Activated gamma-delta T cell treated with Interleukin-2 at 50 U/mL for 16 hours (primary cell): ENCODE data around the gene KRR1.
A peak's percentile ranks its signal among the peaks of the same experiment; 100 is the strongest.

Experiments used
- DNase-seq: peaks from one replicate; pipeline ENCODE4 v3.0.0-alpha.2; 2020

The KRR1 gene

DNA sequence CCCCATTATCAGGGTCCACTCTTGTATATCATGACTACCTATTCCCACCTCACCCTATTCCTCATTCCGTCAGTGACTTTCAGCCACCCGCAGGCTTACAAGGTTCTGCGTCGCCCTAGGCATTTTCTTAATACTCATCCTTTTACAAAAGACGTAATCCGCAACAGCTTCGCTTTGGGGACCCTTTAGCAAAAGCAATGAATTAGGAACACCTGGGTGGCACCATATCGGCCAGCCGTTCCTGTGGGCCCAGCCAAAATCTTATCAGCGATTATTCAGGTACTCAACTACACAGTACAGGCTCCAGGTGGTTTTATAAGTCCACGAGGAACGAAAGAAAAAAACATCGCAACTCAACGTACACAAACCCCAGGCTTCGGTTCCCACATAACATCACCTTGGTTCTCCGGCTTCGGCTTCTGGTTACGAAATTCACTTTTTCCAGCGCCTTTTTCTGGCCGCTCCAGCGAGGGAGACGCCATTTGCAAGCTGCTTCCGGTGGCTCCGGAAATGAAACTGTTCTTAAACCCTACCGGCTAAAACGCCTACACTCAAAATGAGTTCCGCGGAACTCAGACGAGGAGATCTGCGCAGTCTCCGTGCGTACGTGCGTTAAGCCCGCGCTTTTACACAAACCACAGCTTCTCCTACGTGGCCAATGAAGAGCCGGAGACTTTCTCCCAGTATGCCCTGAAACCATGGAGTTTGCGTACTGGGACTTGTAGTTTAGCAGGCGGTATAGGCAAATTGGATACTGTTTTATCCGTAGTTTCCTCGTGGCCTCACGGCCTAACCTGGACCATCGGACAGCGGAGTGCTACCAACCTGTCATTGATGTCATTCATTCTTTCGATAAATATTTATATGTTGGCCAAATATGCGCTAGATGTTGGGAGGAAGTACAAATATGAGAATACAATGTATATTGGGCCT, at the start of gene KRR1:
KRR1 (minus strand) TSS at position 494 of the 933 bp plus-strand sequence; CDS start at position 482, 12 bp downstream.
- DNase-seq = peak; percentile 83

GRCh38 chr12:75560167-75560566, 48.8 kb upstream of the KRR1 start:
- no peak for DNase-seq

- DNase-seq = no peak
Observed at GRCh38 chr12:75558287-75558686, 46.9 kb upstream of the KRR1 start.

GRCh38 chr12:75556311-75556899, 45.0 kb upstream of the KRR1 start:
- no peak for DNase-seq

DNA sequence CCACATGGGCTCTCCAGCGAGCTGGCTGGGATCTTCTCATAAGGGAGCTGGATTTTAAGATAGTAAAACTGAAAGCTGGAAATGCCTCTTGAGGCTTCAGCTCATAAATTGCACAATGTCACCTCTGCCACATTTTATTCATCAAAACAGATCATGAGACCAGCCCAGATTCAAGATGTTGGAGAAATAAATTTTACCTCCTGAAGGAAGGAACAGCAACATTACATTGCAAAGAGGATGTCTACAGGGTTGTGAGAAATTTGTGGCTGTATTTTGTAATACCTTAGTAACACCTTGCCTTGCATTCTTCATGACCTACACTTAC, 43.1 kb upstream of the KRR1 start:
- no peak for DNase-seq

- DNase-seq = no peak
Observed at GRCh38 chr12:75553836-75554555, 42.6 kb upstream of the KRR1 start.

DNA sequence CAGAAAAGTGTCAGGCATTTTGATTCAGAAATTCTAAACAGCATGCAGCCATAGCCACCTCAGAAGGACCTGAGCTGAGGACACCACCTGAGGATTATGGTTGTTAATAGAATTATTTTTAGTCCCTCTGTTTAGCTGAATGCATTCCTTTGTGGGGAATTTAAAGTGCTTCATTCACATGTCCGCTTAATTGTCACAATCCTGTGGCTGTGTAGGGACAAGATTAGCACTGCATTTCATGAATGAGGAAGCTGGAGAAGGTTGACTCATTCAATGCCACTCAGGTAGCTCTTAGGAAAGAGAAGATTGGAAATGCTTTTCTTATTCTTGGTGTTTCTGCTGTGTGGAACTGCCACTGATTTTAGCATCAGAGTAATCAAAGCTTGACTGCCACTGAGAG, 42.0 kb upstream of the KRR1 start:
- no peak for DNase-seq

DNA sequence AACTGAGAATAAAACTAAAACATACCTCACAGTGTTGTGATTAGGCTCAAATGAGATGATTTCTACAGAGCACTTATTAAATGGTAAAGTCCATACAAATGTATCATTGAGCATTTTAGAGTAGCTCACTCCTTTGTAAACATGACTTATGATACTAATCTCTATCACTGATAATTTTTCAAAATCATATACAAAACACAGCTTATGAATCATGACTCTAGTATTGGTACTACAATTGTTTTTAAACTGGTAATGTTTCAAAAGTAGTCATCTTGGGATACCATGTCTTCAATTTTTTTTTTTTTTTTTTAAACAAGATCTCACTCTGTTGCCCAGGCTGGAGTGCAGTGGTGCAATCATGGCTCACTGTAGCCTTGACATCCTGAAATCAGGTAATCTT, 40.1 kb upstream of the KRR1 start:
- no peak for DNase-seq

- no peak for DNase-seq
Observed at GRCh38 chr12:75550401-75551240, 39.2 kb upstream of the KRR1 start.

DNA sequence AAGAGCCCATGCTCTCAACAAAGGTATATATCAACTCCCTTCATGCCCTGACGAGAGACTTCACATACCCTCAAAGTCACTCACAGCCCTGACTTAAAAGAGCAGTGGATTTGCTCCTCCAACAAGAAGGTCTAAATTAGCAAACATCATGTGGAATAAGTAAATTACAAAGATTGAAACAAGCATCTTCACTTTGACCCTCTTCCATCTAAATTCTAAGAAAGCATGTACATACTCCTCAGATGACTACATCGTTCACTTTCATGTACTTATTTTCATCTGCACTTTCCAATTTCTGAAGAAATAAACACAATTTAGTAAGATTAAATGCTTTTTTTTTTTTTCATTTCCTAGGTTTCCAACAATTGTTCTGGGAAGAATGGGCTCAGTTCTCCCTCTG, 38.6 kb upstream of the KRR1 start:
- DNase-seq = no peak

DNA sequence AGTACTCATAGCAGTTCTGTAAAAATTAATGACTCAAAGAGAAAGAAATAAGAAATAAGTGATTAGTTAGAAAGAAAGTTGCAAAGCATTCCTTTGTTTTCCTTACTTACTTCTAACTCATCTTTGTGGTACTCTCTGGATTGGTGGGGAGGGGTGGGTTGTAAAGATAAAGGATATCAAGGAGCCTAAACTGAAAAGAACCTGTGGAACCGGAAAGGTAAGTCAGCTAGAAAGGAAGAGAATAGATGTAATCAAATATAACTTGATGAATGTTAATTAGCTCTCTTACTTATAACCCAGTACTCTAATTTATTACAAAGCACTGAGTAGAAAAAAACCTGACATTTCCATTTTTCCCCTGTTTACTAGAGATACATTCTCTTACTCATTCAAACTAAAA, 37.5 kb upstream of the KRR1 start:
- DNase-seq = no peak

GRCh38 chr12:75545636-75546035, 34.2 kb upstream of the KRR1 start:
- no peak for DNase-seq

DNA sequence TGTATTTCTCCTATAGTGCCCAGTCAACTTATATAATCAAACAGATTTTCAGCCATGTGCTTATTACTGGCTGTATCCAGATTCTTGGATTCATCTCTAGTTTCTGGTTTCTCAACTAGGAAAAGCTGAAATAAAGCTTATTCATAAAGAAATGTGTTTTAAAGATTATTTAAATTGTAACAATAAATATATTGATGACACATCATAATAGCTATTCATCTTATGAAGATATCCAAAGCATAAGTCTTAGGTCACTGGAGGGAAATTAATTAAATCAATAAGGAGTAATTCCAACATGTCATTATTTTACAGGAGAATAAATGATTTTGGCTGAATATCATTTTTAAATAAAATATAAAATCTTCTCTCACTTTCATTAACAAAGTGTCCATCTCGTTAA, 32.1 kb upstream of the KRR1 start:
- no peak for DNase-seq

- DNase-seq = no peak
Observed at GRCh38 chr12:75542942-75543341, 31.5 kb upstream of the KRR1 start.

DNA sequence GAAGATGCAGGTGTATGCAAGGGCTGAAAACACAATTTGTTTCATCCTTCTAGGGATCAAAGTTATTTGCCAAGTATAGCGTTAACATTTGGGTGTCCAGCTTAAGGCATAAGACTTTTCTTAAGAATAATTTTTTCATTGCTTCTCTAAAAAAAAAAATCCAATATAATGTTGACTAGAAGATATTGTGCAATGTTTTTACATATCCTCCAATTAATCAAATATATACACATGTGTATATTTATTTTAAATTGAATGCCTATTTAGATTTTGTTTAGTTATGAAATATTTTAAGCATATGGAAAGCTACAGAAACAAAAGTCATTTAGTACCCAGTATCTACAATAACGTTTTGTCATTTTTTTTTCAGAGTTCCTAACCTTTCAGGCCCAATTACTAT, 28.5 kb upstream of the KRR1 start:
- DNase-seq = no peak

DNA sequence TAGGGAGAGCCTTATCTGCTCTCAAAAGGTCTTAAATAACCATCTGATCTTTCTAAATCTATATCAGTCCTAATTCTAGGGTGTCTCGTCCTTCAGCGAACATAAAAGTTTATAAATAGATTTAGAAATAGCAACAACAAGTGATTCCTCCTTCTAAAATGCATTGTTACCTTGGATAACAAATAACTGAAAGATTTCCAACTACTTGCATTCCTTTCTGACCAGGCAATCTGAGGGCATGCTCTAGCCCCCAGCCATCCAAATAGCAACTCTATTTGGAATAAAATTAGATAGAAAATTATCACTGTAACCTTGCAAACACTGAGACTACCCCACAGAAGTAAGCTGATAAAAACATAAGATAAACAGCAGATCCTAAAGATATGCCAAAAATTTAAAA, 21.8 kb upstream of the KRR1 start:
- DNase-seq = no peak

DNA sequence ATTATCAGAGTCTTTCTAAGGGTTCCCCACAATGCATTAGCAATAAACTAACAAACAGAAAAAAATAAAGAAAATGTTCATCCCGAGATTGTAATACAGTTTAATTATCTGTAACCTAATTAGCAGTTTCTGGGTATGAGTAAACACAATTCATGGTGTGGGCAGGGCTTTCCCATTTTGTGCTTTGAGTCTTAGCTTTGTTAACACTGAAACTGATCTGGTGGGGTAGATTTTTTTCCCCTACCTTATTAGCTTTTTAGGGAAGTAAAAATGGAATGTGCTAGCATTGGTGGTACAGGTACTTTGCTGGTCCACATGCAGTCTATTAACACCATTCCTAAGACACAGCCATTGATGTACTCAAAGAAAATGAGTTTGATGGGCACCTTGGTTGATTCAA, 18.4 kb upstream of the KRR1 start:
- no peak for DNase-seq

DNA sequence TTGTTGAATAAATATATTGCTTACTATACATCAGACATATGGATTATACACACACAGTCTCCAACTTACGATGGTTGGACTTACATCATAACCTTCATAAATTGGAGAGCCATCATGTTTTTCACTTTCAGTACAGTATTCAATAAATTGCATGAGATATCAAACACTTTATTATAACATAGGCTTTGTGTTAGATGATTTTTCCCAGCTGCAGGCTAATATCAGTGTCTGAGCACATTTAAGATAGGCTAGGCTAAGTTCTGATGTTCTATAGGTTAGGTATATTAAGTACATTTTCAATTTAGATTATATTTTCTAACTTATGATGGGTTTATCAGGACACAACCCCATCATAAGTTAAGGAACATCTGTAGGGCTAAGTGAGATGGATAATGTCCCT, 17.9 kb upstream of the KRR1 start:
- no peak for DNase-seq

GRCh38 chr12:75528692-75529091, 17.3 kb upstream of the KRR1 start:
- DNase-seq = no peak

- no peak for DNase-seq
Observed at GRCh38 chr12:75528272-75528671, 16.9 kb upstream of the KRR1 start.

DNA sequence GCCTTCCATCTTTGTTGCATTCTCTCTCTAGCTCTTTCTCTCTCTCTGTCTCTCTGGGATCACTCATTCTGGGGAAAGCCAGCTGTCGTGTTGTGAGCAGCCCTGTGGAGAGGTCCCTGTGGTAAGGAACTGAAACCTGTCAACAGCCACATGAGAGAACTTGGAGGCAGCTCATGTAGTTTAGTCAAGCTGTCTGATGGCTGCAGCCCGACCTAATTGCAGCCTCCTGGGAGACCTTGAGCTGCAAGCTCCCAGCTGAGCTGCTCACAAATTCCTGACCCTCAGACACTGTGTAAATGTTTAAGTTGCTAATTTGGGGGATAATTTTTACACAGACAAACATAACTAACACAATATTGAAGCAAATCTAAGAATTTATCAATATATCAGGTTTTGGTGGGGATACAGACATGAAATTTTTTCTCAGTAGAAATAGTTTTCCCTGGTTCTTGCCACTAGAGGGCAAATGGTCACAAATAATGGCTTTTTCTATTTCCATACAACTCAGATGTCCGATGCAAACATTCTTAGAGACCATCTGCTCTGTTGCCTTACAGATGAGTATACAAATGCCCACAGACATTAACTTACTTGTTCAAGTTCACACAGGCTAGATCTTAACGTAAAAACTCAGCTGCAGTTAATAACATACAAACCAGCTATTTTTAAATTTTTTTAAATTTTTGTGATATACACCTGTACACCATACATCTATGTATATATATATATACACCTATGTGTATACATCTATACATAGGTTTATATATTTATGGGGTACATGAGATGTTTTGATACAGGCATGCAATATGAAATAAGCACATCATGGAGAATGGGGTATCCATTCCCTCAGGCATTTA, 15.5 kb upstream of the KRR1 start:
- no peak for DNase-seq

DNA sequence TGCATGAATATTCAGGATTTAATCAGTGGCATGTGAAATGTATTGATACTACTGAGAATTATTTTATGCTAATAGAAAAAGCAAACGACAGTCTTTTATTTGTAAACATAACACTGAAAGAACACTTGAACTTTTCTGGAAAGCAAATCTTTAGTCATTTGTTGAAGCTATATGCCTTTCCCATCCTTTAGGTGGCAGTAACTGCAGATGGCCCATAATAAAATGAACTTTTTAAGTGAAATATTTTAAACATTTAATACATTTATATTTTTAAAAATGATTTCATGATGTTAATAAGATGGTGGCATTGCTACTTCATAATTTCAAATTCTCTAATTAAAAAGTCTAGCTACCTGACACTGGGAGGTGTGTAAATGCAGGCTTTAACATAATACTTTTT, 13.9 kb upstream of the KRR1 start:
- DNase-seq = no peak
